A673 (cell line): ENCODE results near the gene TBCD. TPM values are rescaled to one million over a fixed set of nuclear protein-coding genes. Genes with fewer than 3 reads are reported as not detected.

Experiments
- BruUV-seq: library from RNA; stranded (reverse); fragments of 400-500 nt; replicated peaks from 2 replicates; lab custom pipeline; 2021; lab: Mats Ljungman, UMichigan
- CTCF ChIA-PET: fragments of 300-600 bp; sonication (Branson Sonifier 250); formaldehyde crosslinking; loops from one replicate; lab custom pipeline; 2022; ENCODE audit warnings: antibody characterized with exemption; lab: Charles Lee
- POLR2A ChIA-PET: fragments of 300-600 bp; sonication (Branson Sonifier 250); formaldehyde crosslinking; loops from one replicate; lab custom pipeline; 2022; ENCODE audit warnings: antibody characterized with exemption; ENCODE audit not compliant: low non-redundant PET; lab: Charles Lee
- DNase-seq: peaks from one replicate; pipeline ENCODE4 v3.0.0-alpha.2; 2015; ENCODE audit warnings: low spot score
- H3K27ac ChIP-seq: fragments of 200-600 bp; sonication (generic); 2 replicates; pipeline ENCODE4 v1.5.1; 2016; ENCODE audit warnings: mixed run types, low read depth, mild to moderate bottlenecking, mixed read lengths, antibody characterized with exemption, low read length; ENCODE audit not compliant: poor library complexity, severe bottlenecking
- H3K27me3 ChIP-seq: fragments of 200-600 bp; sonication (generic); replicated peaks from 2 replicates; pipeline ENCODE4 v1.6.1; 2017; ENCODE audit warnings: mixed run types, low read depth, mild to moderate bottlenecking, mixed read lengths, antibody characterized with exemption, low read length; ENCODE audit not compliant: insufficient read depth, poor library complexity
- H3K36me3 ChIP-seq: fragments of 200-600 bp; sonication (generic); 2 replicates; pipeline ENCODE4 v1.6.1; 2016; ENCODE audit warnings: mixed run types, mild to moderate bottlenecking, mixed read lengths, antibody characterized with exemption, low read length; ENCODE audit not compliant: insufficient read depth, poor library complexity, severe bottlenecking
- H3K4me1 ChIP-seq: fragments of 200-600 bp; sonication (generic); 2 replicates; pipeline ENCODE4 v1.6.1; 2017; ENCODE audit warnings: mixed run types, mild to moderate bottlenecking, mixed read lengths, antibody characterized with exemption, low read length; ENCODE audit not compliant: insufficient read depth, poor library complexity, severe bottlenecking
- H3K4me3 ChIP-seq: fragments of 200-600 bp; sonication (generic); 2 replicates; pipeline ENCODE4 v1.5.1; 2016; ENCODE audit warnings: low read depth, mixed run types, mild to moderate bottlenecking, mixed read lengths, low read length; ENCODE audit not compliant: poor library complexity, severe bottlenecking
- H3K9me3 ChIP-seq: fragments of 200-600 bp; sonication (generic); 2 replicates; pipeline ENCODE4 v1.6.1; 2016; ENCODE audit warnings: mixed run types, low read depth, mild to moderate bottlenecking, mixed read lengths, antibody characterized with exemption, low read length; ENCODE audit not compliant: poor library complexity, severe bottlenecking
- EZH2 ChIP-seq: fragments of 200-600 bp; sonication (generic); IDR thresholded peaks from 2 replicates; pipeline ENCODE4 v1.6.1; 2017; ENCODE audit warnings: borderline replicate concordance, low read depth, mild to moderate bottlenecking, mixed read lengths, antibody characterized with exemption, low read length; ENCODE audit not compliant: poor library complexity, severe bottlenecking
- intact Hi-C: fragments of 100-400 bp; cut with micrococcal nuclease; formaldehyde crosslinking; loops from one replicate; pipeline ENCODE4 v1.10.0; 2022; ENCODE audit not compliant: unreplicated experiment
- total RNA-seq: library from RNA; stranded (reverse); gene quantifications from 2 replicates; pipeline ENCODE4 v1.2.3, GENCODE V29; 2021
- TF ChIP-seq, protein P1 (sequence below): fragments of 300-800, 200-600 bp; sonication (generic); conservative IDR thresholded peaks from 2 replicates; pipeline ENCODE4 v1.5.1; 2017; ENCODE audit warnings: low read depth, mild to moderate bottlenecking, antibody characterized with exemption, low read length, moderate library complexity, mixed read lengths

TBCD gene
- total RNA-seq, 1 experiment from 2014 or later, result 113 TPM

DNA sequence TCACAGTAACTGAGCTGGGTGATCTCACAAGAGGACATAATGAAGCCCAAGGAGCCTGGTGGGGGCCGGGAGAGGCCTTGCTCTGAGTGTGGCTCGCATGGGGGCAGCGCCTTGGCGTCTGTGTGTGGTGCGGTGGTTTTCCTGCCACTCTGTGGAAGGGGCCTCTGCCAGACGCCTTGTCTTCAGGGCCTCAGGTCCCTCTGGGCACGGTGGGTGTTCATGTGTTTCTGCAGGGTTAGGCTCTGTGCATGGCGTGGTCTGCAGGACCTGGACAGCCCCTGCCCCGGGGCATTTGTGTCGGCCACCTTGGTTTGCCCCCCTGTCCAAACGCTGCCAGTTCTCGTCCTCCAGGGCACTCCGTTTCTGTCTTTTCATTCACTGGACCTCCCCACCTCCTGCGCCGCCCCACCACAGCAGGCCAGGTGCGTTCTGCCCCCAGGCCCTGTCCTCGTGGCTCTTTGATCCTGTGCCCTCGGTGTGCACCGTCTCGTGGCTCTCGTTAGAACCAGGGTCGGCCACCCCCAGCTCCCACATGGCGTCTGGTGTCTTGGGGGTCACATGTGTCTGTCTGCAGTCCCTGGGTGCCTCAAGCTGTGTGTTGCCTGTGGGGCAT, 131.7 kb downstream of the TBCD start:
- POLR2A ChIA-PET, result no interaction called here
- H3K27me3 ChIP-seq, result no peaks in the 10 kb centered on the region
- intact Hi-C loops, result no loop called here
- no peaks in the 10 kb centered on the region for H3K36me3 ChIP-seq
- CTCF ChIA-PET, result no interaction called here
- no TSS peak for BruUV-seq
- DNase-seq, result no peak
- H3K27ac ChIP-seq, result no peak overlapping the region
- no peaks in the 10 kb centered on the region for H3K9me3 ChIP-seq
- H3K4me1 ChIP-seq, result peaks cover 7% of the 10 kb centered on the region
- TF ChIP-seq, protein P1, sequence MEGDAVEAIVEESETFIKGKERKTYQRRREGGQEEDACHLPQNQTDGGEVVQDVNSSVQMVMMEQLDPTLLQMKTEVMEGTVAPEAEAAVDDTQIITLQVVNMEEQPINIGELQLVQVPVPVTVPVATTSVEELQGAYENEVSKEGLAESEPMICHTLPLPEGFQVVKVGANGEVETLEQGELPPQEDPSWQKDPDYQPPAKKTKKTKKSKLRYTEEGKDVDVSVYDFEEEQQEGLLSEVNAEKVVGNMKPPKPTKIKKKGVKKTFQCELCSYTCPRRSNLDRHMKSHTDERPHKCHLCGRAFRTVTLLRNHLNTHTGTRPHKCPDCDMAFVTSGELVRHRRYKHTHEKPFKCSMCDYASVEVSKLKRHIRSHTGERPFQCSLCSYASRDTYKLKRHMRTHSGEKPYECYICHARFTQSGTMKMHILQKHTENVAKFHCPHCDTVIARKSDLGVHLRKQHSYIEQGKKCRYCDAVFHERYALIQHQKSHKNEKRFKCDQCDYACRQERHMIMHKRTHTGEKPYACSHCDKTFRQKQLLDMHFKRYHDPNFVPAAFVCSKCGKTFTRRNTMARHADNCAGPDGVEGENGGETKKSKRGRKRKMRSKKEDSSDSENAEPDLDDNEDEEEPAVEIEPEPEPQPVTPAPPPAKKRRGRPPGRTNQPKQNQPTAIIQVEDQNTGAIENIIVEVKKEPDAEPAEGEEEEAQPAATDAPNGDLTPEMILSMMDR, result no peak
- no peak for TF ChIP-seq EZH2
- H3K4me3 ChIP-seq, result no peak overlapping the region

DNA sequence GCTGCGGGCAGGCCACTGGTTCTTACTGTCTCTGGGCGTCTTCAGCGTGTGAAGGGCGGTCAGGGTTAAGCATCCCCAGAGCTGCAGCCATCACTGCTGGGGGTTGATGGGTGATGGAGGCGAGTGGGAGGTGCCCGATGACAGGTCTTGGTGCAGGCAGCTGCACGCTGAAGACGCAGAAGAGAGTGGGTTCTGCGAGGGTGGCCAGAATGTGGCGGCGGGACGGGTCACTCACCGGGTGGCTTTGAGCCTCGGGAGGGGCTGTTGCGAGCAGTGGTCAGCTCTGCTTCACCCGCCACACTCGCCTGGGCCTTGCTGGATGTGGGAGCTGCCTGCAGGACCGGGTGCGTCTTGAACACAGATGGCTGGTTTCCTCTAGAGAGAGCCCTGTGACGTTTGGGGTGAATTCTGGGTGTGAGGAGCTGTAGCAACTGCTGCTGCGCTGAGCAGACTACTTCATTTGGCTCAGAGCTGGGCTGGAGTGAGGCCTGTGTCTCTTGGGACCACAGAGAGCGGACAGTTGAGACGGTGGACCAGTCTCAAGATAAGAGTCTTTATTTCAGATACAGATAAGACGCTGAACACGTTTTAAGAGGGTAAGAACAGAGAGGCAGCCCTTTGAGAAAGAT, 132.6 kb downstream of the TBCD start:
- BruUV-seq, result no TSS peak
- Histone ChIP-seq H3K27ac (no peak overlapping the region), H3K4me1 (peaks cover 7% of the 10 kb centered on the region), H3K36me3 (no peaks in the 10 kb centered on the region), H3K9me3 (no peaks in the 10 kb centered on the region), H3K4me3 (no peak overlapping the region), H3K27me3 (no peaks in the 10 kb centered on the region)
- DNase-seq, result no peak
- ChIA-PET CTCF (interaction anchor here (1.0 kb wide), 1 partner anchor 20 kb away, joined by 3 read pairs; no protein-coding TSS in a partner anchor), POLR2A (interaction anchor here (0.6 kb wide), 1 partner anchor 15 kb away, joined by 3 read pairs; no protein-coding TSS in a partner anchor)
- TF ChIP-seq, protein P1, result no peak
- no peak for TF ChIP-seq EZH2
- intact Hi-C loops, result no loop called here

DNA sequence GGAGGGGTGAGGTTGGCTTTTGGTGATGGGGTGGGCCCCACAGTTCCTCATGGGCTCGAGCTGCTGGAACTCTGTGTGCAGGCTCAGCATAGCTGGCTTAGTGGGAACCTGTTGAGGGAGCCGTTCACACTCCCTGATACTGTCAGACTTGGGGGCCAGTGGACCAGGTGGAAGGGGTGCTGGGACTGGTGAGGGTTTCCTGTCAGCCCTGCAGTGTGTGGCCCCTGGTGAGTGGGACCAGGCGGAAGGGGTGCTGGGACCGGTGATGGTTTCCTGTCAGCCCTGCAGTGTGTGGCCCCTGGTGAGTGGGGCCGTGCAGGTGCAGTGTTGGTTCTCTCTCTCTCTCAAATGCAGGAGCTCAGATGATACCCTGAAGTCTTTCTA, 133.1 kb downstream of the TBCD start:
- H3K4me3 ChIP-seq, result no peak overlapping the region
- intact Hi-C loops, result no loop called here
- no peaks in the 10 kb centered on the region for H3K27me3 ChIP-seq
- BruUV-seq, result no TSS peak
- DNase-seq, result no peak
- CTCF ChIA-PET, result interaction anchor here (1.0 kb wide), 1 partner anchor 21 kb away, joined by 3 read pairs; no protein-coding TSS in a partner anchor
- peaks cover 7% of the 10 kb centered on the region for H3K4me1 ChIP-seq
- H3K9me3 ChIP-seq, result no peaks in the 10 kb centered on the region
- POLR2A ChIA-PET, result interaction anchor here (0.6 kb wide), 1 partner anchor 15 kb away, joined by 3 read pairs; no protein-coding TSS in a partner anchor
- H3K27ac ChIP-seq, result peak overlapping the region; percentile 30
- TF ChIP-seq, protein P1, result no peak
- TF ChIP-seq EZH2, result no peak
- no peaks in the 10 kb centered on the region for H3K36me3 ChIP-seq
